ENCODE results near the gene HERC2.
A peak's percentile ranks its signal among the peaks of the same experiment; 100 is the strongest.
"Not testable (repeated sequence)": the region's sequence is repeated elsewhere in the genome, so short reads cannot be mapped to it uniquely, and the experiment has no call there.

Gene HERC2

DNA sequence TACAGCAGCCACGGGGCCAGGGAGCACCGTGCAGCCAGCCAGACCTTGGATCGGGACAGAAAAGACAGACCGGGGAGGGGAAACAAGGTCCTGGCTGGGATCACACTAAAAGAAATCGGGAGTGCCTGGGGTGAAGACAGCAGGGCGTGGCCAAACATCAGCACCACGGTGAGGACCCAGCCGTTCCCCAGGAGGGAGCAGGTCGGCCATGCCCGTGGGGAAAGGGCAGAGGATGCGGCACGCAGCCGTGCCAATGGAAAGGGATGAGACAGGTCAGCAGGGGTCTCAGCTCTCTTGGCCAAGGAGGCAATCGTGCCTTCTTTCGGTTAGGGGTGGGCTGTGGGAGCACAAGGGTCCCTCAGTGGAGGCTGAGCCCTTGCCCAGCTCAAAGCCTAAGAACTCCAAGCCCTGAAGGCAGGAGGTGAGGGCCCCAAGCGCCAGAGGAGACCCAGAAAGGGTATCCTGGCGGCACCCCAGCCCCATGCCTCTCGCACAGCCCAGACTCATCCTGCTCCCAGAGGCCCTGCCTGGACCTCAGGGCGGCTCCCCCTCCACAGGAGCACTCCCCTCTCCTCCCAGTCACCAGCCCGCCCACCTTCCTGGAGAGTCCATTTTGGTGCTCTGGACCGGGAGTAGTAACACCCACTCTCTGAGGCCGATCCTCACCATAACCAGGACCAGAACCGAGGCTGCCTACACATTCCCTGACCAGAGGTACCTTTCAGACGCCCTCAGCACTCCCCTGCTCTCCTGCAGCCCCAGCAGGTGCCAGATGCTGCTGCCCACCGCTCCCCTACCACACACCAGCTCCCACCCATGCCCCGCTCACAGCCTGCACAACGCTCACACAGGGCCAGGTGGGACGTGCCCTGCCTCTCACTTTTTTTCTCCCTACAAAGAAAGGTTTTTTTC lies 199.7 kb downstream of the HERC2 start:
- DNase-seq (ENCODE audit: low spot score) (peak; percentile 63), ATAC-seq (ENCODE audit: low read depth) (no peak)
- H3K27ac ChIP-seq (ENCODE audit: poor library complexity, severe bottlenecking) = no peak overlapping the region
- TF ChIP-seq, protein P1, sequence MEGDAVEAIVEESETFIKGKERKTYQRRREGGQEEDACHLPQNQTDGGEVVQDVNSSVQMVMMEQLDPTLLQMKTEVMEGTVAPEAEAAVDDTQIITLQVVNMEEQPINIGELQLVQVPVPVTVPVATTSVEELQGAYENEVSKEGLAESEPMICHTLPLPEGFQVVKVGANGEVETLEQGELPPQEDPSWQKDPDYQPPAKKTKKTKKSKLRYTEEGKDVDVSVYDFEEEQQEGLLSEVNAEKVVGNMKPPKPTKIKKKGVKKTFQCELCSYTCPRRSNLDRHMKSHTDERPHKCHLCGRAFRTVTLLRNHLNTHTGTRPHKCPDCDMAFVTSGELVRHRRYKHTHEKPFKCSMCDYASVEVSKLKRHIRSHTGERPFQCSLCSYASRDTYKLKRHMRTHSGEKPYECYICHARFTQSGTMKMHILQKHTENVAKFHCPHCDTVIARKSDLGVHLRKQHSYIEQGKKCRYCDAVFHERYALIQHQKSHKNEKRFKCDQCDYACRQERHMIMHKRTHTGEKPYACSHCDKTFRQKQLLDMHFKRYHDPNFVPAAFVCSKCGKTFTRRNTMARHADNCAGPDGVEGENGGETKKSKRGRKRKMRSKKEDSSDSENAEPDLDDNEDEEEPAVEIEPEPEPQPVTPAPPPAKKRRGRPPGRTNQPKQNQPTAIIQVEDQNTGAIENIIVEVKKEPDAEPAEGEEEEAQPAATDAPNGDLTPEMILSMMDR (IDR thresholded peaks at IDR 0.05; ENCODE audit: poor library complexity, severe bottlenecking) = no peak
- no peaks in the 10 kb centered on the region for H3K27me3 ChIP-seq (ENCODE audit: insufficient read depth, poor library complexity, severe bottlenecking)
- peaks cover 4% of the 10 kb centered on the region for H3K4me1 ChIP-seq (ENCODE audit: insufficient read depth, poor library complexity, severe bottlenecking)
- H3K36me3 ChIP-seq (ENCODE audit: low read depth) = peaks cover 63% of the 10 kb centered on the region
- H3K4me3 ChIP-seq (ENCODE audit: severe bottlenecking) = no peak overlapping the region
- H3K9me3 ChIP-seq (ENCODE audit: severe bottlenecking) = no peaks in the 10 kb centered on the region

DNA sequence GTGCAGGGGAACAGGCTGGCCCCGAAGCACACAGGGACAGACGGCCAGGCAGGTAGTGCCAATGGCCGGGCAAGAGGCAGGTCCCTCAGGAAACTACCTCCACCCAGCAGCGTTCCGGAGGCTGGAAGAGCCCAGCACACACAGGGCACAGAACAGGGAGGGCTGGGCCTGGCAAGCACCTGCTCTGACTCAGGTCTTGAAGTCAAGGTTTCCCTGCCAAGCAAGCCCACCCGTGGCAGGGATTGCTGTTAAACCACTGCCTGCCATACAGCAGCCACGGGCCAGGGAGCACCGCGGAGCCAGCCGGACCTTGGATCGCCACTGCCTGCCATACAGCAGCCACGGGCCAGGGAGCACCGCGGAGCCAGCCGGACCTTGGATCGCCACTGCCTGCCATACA lies 200.4 kb downstream of the HERC2 start:
- not testable (repeated sequence) for H3K9me3 ChIP-seq (ENCODE audit: severe bottlenecking); H3K27me3 ChIP-seq (ENCODE audit: insufficient read depth, poor library complexity, severe bottlenecking); H3K27ac ChIP-seq (ENCODE audit: poor library complexity, severe bottlenecking); H3K4me3 ChIP-seq (ENCODE audit: severe bottlenecking); ATAC-seq (ENCODE audit: low read depth); H3K4me1 ChIP-seq (ENCODE audit: insufficient read depth, poor library complexity, severe bottlenecking)
- peak; percentile 57 for DNase-seq (ENCODE audit: low spot score)
- H3K36me3 ChIP-seq (ENCODE audit: low read depth) = peaks cover 68% of the 10 kb centered on the region

DNA sequence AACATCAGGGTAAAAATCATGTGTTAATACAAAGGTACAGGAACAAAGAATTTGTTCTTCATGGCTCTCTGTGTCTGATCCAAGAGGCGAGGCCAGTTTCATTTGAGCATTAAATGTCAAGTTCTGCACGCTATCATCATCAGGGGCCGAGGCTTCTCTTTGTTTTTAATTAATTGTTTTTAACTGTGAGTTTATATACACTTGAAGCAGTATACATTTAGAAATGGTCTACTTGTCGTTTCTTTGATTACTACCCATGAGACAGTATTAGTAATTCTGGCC lies 201.7 kb downstream of the HERC2 start:
- TF ChIP-seq, protein P1 (IDR thresholded peaks at IDR 0.05; ENCODE audit: poor library complexity, severe bottlenecking) = no peak
- Histone ChIP-seq H3K27me3 (ENCODE audit: insufficient read depth, poor library complexity, severe bottlenecking) (no peaks in the 10 kb centered on the region), H3K4me3 (ENCODE audit: severe bottlenecking) (no peak overlapping the region), H3K36me3 (ENCODE audit: low read depth) (peaks cover 68% of the 10 kb centered on the region), H3K27ac (ENCODE audit: poor library complexity, severe bottlenecking) (no peak overlapping the region), H3K9me3 (ENCODE audit: severe bottlenecking) (no peaks in the 10 kb centered on the region), H3K4me1 (ENCODE audit: insufficient read depth, poor library complexity, severe bottlenecking) (peaks cover 4% of the 10 kb centered on the region)
- DNase-seq (ENCODE audit: low spot score) (peak; percentile 0), ATAC-seq (ENCODE audit: low read depth) (no peak)

DNA sequence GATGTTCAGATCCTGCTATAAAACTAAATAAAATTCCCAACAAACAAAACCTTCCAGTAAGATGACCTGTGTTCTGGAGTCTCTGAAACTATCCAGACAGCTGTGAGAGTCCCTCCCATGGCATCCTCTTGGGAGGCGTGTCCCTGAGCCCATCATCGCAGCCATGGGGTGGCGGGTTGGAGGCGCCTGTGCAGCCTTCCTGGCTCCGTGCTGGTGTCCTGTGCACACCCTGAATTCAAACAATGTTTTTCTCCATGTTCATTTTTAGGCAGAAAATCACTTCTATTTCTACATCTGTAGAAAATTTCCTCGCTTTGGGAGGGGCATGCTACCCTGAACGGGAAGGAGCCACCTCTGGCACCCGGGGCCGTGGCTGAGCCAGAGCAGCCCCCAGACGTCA lies 203.4 kb downstream of the HERC2 start:
- TF ChIP-seq, protein P1 (IDR thresholded peaks at IDR 0.05; ENCODE audit: poor library complexity, severe bottlenecking) = no peak
- Histone ChIP-seq H3K27ac (ENCODE audit: poor library complexity, severe bottlenecking) (no peak overlapping the region), H3K4me3 (ENCODE audit: severe bottlenecking) (no peak overlapping the region), H3K27me3 (ENCODE audit: insufficient read depth, poor library complexity, severe bottlenecking) (no peaks in the 10 kb centered on the region), H3K36me3 (ENCODE audit: low read depth) (peaks cover 69% of the 10 kb centered on the region), H3K4me1 (ENCODE audit: insufficient read depth, poor library complexity, severe bottlenecking) (peaks cover 4% of the 10 kb centered on the region), H3K9me3 (ENCODE audit: severe bottlenecking) (no peaks in the 10 kb centered on the region)
- peak; percentile 45 for DNase-seq (ENCODE audit: low spot score)
- no peak for ATAC-seq (ENCODE audit: low read depth)

DNA sequence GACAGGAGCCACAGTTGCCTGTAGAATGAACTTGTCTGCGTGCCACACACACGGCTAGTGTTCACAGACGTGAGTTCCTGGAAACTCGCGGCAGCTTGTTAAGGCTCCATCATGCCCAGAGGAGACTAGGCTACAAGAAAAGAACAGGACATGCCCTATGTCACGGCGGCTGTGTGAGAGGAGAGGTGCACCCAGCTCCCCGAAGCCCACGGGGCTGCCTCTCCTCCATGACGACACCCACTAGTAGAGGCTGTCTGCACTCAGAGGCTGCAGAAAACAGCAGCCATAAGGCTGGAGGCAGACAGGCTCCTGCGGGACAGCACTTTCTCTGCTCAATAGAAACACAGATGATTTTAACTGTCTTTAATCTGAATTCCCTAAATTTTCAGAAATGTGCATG lies 203.9 kb downstream of the HERC2 start:
- no peak for ATAC-seq (ENCODE audit: low read depth)
- TF ChIP-seq, protein P1 (IDR thresholded peaks at IDR 0.05; ENCODE audit: poor library complexity, severe bottlenecking) = no peak

More for the DNA sequence above, 203.9 kb downstream of the HERC2 start:
- H3K4me3 ChIP-seq (ENCODE audit: severe bottlenecking) = no peak overlapping the region
- H3K27me3 ChIP-seq (ENCODE audit: insufficient read depth, poor library complexity, severe bottlenecking) = no peaks in the 10 kb centered on the region
- peaks cover 2% of the 10 kb centered on the region for H3K4me1 ChIP-seq (ENCODE audit: insufficient read depth, poor library complexity, severe bottlenecking)
- H3K36me3 ChIP-seq (ENCODE audit: low read depth) = peaks cover 69% of the 10 kb centered on the region
- H3K9me3 ChIP-seq (ENCODE audit: severe bottlenecking) = no peaks in the 10 kb centered on the region
- no peak for DNase-seq (ENCODE audit: low spot score)
- no peak overlapping the region for H3K27ac ChIP-seq (ENCODE audit: poor library complexity, severe bottlenecking)
